MM.1S (cell line): ENCODE measurements around the gene RNLS.

Source experiments
- CTCF ChIP-seq: fragments of 300-600 bp; sonication (generic); IDR thresholded peaks from 2 replicates; pipeline ENCODE4 v1.5.1; 2016; ENCODE audit warnings: antibody characterized with exemption, low read length, mixed read lengths
- EZH2 ChIP-seq: fragments of 300-600 bp; sonication (generic); optimal IDR thresholded peaks from 2 replicates; pipeline ENCODE3; 2017; ENCODE audit warnings: low read depth, mild to moderate bottlenecking, antibody characterized with exemption, low read length, mixed read lengths
- EZH2phosphoT487 ChIP-seq: fragments of 300-600 bp; sonication (generic); IDR thresholded peaks from 2 replicates; pipeline ENCODE4 v1.6.1; 2018; ENCODE audit warnings: antibody characterized with exemption, low read length

GRCh38 chr10:88226891-88227290 is 356.2 kb downstream of the RNLS start:
- TF ChIP-seq CTCF (no peak), EZH2 (no peak), EZH2phosphoT487 (no peak)
